Activated CD8-positive, alpha-beta T cell treated with anti-CD3 and anti-CD28 coated beads for 36 hours (primary cell): ENCODE results near the gene AEBP2. TPM values are rescaled to one million over a fixed set of nuclear protein-coding genes. Genes with fewer than 3 reads are reported as not detected.
"Not testable (repeated sequence)": the region's sequence is repeated elsewhere in the genome, so short reads cannot be mapped to it uniquely, and the experiment has no call there.

Experiments used
- ATAC-seq: fragments of 200-7000 bp; cut with Tn5 transposase; one replicate; pipeline ENCODE4 v1.10.0; 2021; ENCODE audit warnings: mild to moderate bottlenecking, moderate library complexity
- CTCF ChIA-PET: fragments of 350-600 bp; sonication (Branson Sonifier 250); formaldehyde crosslinking; loops from one replicate; lab custom pipeline; 2021; ENCODE audit warnings: antibody characterized with exemption; lab: Charles Lee
- POLR2A ChIA-PET: fragments of 350-600 bp; sonication (Branson Sonifier 250); formaldehyde crosslinking; loops from one replicate; lab custom pipeline; 2021; ENCODE audit warnings: antibody characterized with exemption; lab: Charles Lee
- DNase-seq: peaks from one replicate; pipeline ENCODE4 v3.0.0-alpha.2; 2020
- H3K27ac Mint-ChIP-seq: one replicate; pipeline ENCODE4 v1.8.0; 2021; ENCODE audit warnings: mild to moderate bottlenecking, mixed read lengths
- H3K27me3 Mint-ChIP-seq: one replicate; pipeline ENCODE4 v1.8.0; 2021; ENCODE audit warnings: mixed read lengths
- H3K36me3 Mint-ChIP-seq: one replicate; pipeline ENCODE4 v1.8.0; 2021; ENCODE audit warnings: low read depth, mixed read lengths
- H3K4me1 Mint-ChIP-seq: one replicate; pipeline ENCODE4 v1.8.0; 2021; ENCODE audit warnings: low read depth, mixed read lengths
- H3K4me3 Mint-ChIP-seq: one replicate; pipeline ENCODE4 v1.8.0; 2021; ENCODE audit warnings: mild to moderate bottlenecking, moderate library complexity, mixed read lengths
- H3K9me3 Mint-ChIP-seq: one replicate; pipeline ENCODE4 v1.8.0; 2021; ENCODE audit warnings: mixed read lengths
- CTCF ChIP-seq: fragments of 200-600 bp; IDR thresholded peaks from one replicate; pipeline ENCODE4 v1.8.0; 2022; ENCODE audit warnings: antibody characterized with exemption, mild to moderate bottlenecking
- intact Hi-C: fragments of 100-400 bp; cut with micrococcal nuclease; formaldehyde crosslinking; loops from one replicate; pipeline ENCODE4 v1.10.0; 2022
- total RNA-seq, 2 experiments: library from RNA; stranded (reverse); gene quantifications; one replicate each; pipeline ENCODE4 v1.2.3, GENCODE V29; 2021

The AEBP2 gene
- total RNA-seq, 2 experiments from 2014 or later, result 59.6 to 63.3 TPM

GRCh38 chr12:19546027-19546426, 106.7 kb downstream of the AEBP2 start:
- H3K4me3 Mint-ChIP-seq, result no peak overlapping the region
- ATAC-seq (no peak), DNase-seq (no peak)
- peaks cover 6% of the 10 kb centered on the region for H3K4me1 Mint-ChIP-seq
- no peaks in the 10 kb centered on the region for H3K9me3 Mint-ChIP-seq
- H3K27ac Mint-ChIP-seq, result no peak overlapping the region
- H3K27me3 Mint-ChIP-seq, result no peaks in the 10 kb centered on the region
- intact Hi-C loops, result no loop called here
- H3K36me3 Mint-ChIP-seq, result peaks cover 5% of the 10 kb centered on the region
- ChIA-PET POLR2A (no interaction called here), CTCF (interaction anchor here (1.0 kb wide), 1 partner anchor 31 kb away, joined by 3 read pairs; no protein-coding TSS in a partner anchor)
- no peak for TF ChIP-seq CTCF

GRCh38 chr12:19546611-19547162, 107.4 kb downstream of the AEBP2 start:
- intact Hi-C loops, result no loop called here
- no peak overlapping the region for H3K4me3 Mint-ChIP-seq

GRCh38 chr12:19547271-19547671, 108.0 kb downstream of the AEBP2 start:
- H3K27me3 Mint-ChIP-seq, result no peaks in the 10 kb centered on the region
- DNase-seq, result no peak
- CTCF ChIA-PET, result interaction anchor here (1.0 kb wide), 1 partner anchor 25 kb away, joined by 4 read pairs; no protein-coding TSS in a partner anchor
- H3K4me1 Mint-ChIP-seq, result peaks cover 11% of the 10 kb centered on the region
- H3K27ac Mint-ChIP-seq, result no peak overlapping the region
- POLR2A ChIA-PET, result interaction anchor here (0.6 kb wide), 1 partner anchor 43 kb away, joined by 4 read pairs; no protein-coding TSS in a partner anchor
- no peaks in the 10 kb centered on the region for H3K9me3 Mint-ChIP-seq
- no peak for ATAC-seq
- intact Hi-C loops, result no loop called here
- TF ChIP-seq CTCF, result no peak
- peaks cover 2% of the 10 kb centered on the region for H3K36me3 Mint-ChIP-seq
- H3K4me3 Mint-ChIP-seq, result no peak overlapping the region

More at GRCh38 chr12:19546611-19547162, 107.4 kb downstream of the AEBP2 start:
- H3K9me3 Mint-ChIP-seq, result no peaks in the 10 kb centered on the region
- no peak for TF ChIP-seq CTCF
- ChIA-PET POLR2A (interaction anchor here (0.6 kb wide), 1 partner anchor 44 kb away, joined by 4 read pairs; no protein-coding TSS in a partner anchor), CTCF (interaction anchor here (1.0 kb wide), 1 partner anchor 32 kb away, joined by 3 read pairs; no protein-coding TSS in a partner anchor)
- DNase-seq (no peak), ATAC-seq (no peak)
- H3K36me3 Mint-ChIP-seq, result peaks cover 5% of the 10 kb centered on the region
- no peaks in the 10 kb centered on the region for H3K27me3 Mint-ChIP-seq
- no peak overlapping the region for H3K27ac Mint-ChIP-seq
- H3K4me1 Mint-ChIP-seq, result peaks cover 6% of the 10 kb centered on the region

GRCh38 chr12:19548834-19549233, 109.5 kb downstream of the AEBP2 start:
- H3K4me3 Mint-ChIP-seq, result no peak overlapping the region
- H3K9me3 Mint-ChIP-seq, result no peaks in the 10 kb centered on the region
- CTCF ChIA-PET, result no interaction called here
- no peak for ATAC-seq
- H3K27me3 Mint-ChIP-seq, result no peaks in the 10 kb centered on the region
- DNase-seq, result no peak
- H3K27ac Mint-ChIP-seq, result no peak overlapping the region
- POLR2A ChIA-PET, result no interaction called here
- intact Hi-C loops, result no loop called here
- TF ChIP-seq CTCF, result no peak
- H3K36me3 Mint-ChIP-seq, result no peaks in the 10 kb centered on the region
- peaks cover 20% of the 10 kb centered on the region for H3K4me1 Mint-ChIP-seq

GRCh38 chr12:19550626-19551025, 111.3 kb downstream of the AEBP2 start:
- no peaks in the 10 kb centered on the region for H3K27me3 Mint-ChIP-seq
- CTCF ChIA-PET, result no interaction called here
- H3K4me1 Mint-ChIP-seq, result peaks cover 20% of the 10 kb centered on the region
- DNase-seq (no peak), ATAC-seq (no peak)
- no peaks in the 10 kb centered on the region for H3K9me3 Mint-ChIP-seq
- peaks cover 4% of the 10 kb centered on the region for H3K36me3 Mint-ChIP-seq
- no peak overlapping the region for H3K27ac Mint-ChIP-seq
- POLR2A ChIA-PET, result no interaction called here
- H3K4me3 Mint-ChIP-seq, result no peak overlapping the region
- intact Hi-C loops, result no loop called here
- TF ChIP-seq CTCF, result no peak

GRCh38 chr12:19552441-19553097, 113.3 kb downstream of the AEBP2 start:
- H3K9me3 Mint-ChIP-seq, POLR2A ChIA-PET: not testable (repeated sequence)

More at GRCh38 chr12:19552441-19553097, 113.3 kb downstream of the AEBP2 start:
- CTCF ChIA-PET, intact Hi-C loops, H3K27me3 Mint-ChIP-seq, H3K36me3 Mint-ChIP-seq: not testable (repeated sequence)
- ATAC-seq (peak; percentile 96), DNase-seq (peak; percentile 57)
- peak overlapping the region; percentile 39 for H3K27ac Mint-ChIP-seq
- H3K4me3 Mint-ChIP-seq, result peak overlapping the region; percentile 37
- H3K4me1 Mint-ChIP-seq, result peaks cover 18% of the 10 kb centered on the region
